Astrocyte of the cerebellum (primary cell): ENCODE measurements around the gene CD226.
"Not testable (repeated sequence)": the region's sequence is repeated elsewhere in the genome, so short reads cannot be mapped to it uniquely, and the experiment has no call there.

ENCODE experiments used
- DNase-seq: peaks from one replicate; pipeline ENCODE4 v3.0.0-alpha.2; 2011; ENCODE audit warnings: low read depth
- H3K4me3 ChIP-seq: 2 replicates; pipeline ENCODE4 v1.5.1; 2011; ENCODE audit warnings: mild to moderate bottlenecking, low read depth, low read length, moderate library complexity
- in situ Hi-C: cut with HindIII; loops from 2 replicates; pipeline ENCODE4 v1.10.0; 2017; ENCODE audit warnings: low sequenced_read_pairs
- TF ChIP-seq, protein P1 (sequence below): IDR thresholded peaks from 2 replicates; pipeline ENCODE4 v1.5.1; 2012; ENCODE audit warnings: low read length, low read depth, moderate library complexity, mild to moderate bottlenecking; ENCODE audit errors: missing control alignments

CD226 gene

DNA sequence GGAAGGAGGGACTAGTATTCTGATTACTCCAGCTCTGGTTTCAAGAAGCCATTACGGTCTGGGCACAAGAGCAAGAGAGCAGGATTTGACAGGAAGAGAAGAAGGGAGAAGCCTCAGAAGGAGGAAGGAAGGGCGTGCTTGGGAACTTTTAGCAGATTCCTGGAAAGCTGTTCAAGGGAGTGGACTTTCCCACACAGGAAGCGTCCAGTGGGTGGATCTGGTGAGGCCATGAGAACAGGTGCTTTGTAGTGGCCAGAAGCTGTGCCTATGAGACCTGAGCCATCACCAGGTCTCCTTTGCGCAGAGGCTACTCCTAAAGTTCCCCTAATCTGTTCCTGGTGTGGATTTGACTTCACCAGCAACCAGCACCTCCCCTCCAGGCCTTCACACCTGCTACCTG is 62.3 kb downstream of the CD226 start:
- TF ChIP-seq, protein P1, sequence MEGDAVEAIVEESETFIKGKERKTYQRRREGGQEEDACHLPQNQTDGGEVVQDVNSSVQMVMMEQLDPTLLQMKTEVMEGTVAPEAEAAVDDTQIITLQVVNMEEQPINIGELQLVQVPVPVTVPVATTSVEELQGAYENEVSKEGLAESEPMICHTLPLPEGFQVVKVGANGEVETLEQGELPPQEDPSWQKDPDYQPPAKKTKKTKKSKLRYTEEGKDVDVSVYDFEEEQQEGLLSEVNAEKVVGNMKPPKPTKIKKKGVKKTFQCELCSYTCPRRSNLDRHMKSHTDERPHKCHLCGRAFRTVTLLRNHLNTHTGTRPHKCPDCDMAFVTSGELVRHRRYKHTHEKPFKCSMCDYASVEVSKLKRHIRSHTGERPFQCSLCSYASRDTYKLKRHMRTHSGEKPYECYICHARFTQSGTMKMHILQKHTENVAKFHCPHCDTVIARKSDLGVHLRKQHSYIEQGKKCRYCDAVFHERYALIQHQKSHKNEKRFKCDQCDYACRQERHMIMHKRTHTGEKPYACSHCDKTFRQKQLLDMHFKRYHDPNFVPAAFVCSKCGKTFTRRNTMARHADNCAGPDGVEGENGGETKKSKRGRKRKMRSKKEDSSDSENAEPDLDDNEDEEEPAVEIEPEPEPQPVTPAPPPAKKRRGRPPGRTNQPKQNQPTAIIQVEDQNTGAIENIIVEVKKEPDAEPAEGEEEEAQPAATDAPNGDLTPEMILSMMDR, result no peak
- no peak overlapping the region for H3K4me3 ChIP-seq
- in situ Hi-C loops, result no loop called here
- no peak for DNase-seq

DNA sequence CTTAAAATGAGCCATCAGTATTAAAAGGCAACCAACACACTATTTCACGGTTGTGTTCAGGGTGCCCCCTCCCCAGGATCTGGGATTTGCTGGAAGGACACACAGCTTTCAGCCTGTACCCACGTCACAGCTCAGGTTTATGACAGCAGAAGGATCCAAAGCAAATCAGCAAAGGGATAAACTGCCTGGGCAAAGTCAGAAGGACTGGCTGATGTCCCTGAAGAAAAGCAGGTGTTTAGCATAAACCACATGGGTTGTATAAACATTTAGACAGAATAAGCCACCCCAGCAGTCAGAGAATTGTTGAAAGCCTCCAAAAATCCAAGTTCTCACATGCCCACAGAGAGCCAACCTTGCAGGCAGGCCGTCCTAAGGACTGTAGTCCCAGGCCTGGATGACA is 63.9 kb downstream of the CD226 start:
- in situ Hi-C loops, result no loop called here
- TF ChIP-seq, protein P1, result no peak
- no peak for DNase-seq
- no peak overlapping the region for H3K4me3 ChIP-seq

DNA sequence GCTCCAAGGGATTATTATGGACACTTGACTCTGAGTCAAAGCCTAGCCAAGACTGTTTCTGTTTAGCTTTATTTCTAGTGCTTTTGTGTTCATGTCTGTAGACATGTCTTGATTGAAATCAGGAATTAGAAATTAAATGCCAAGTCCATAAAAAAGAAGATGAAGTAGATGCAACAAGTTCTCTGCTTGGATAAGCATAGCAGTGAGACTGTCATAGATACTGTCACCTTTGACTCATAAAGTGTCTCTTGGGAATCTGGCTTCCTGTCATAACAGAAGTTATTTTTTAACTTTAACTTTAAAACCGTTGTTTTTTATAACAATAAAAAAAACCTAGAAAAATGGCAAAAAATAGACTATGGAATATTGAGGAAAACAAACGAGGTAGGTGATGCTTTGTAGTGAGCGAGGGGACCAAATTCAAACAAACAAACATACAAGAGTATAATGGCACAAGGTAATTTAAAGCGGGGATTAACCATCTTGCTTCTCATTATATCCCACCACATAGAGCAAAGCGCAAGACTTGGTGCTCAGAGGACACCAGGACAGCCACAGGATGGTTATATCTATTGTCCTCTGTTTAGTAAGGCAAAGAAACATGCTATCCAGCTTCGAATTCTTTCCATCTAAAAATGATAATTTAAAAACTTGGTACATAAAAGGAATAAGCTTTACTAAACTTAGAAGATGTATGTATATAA is 64.6 kb downstream of the CD226 start:
- no peak overlapping the region for H3K4me3 ChIP-seq
- DNase-seq, result no peak
- TF ChIP-seq, protein P1, result no peak
- in situ Hi-C loops, result no loop called here

DNA sequence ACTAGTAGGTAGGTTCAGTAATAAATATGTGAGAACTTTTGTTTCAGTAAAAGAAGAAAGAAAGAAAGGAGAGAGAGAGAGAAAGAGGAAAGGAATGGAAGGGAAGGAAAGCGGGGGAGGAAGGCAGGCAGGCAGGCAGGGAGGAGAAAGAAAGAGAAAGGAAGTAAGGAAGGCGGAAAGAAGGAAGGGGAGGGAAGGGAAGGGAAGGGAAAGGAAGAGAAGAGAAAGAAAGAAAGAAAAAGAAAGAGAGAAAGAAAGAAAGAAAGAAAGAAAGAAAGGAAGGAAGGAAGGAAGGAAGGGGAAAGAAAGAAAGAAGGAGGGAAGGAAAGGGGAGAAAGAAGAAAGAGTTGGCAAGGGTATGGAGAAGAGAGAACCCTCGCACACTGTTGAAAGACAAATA is 67.6 kb downstream of the CD226 start:
- H3K4me3 ChIP-seq, result no peak overlapping the region
- in situ Hi-C loops, result no loop called here
- TF ChIP-seq, protein P1, result no peak
- no peak for DNase-seq

DNA sequence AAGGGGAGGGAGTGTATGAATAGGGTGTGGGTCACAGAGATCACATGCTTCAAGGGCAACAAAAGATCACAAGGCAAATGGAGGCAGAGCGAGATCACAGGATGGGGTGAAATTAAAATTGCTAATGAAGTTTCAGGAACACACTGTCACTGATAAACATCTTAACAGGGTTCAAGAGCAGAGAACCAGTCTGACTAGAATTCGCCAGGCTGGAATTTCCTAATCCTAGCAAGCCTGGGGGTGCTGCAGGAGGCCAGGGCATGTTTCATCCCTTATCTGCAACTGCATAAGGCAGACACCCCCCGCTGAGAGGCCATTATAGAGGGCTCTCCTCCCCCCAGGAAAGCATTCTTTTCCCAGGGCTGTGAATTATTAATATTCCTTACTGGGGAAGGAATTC is 68.6 kb downstream of the CD226 start:
- H3K4me3 ChIP-seq, in situ Hi-C loops, DNase-seq: not testable (repeated sequence)

DNA sequence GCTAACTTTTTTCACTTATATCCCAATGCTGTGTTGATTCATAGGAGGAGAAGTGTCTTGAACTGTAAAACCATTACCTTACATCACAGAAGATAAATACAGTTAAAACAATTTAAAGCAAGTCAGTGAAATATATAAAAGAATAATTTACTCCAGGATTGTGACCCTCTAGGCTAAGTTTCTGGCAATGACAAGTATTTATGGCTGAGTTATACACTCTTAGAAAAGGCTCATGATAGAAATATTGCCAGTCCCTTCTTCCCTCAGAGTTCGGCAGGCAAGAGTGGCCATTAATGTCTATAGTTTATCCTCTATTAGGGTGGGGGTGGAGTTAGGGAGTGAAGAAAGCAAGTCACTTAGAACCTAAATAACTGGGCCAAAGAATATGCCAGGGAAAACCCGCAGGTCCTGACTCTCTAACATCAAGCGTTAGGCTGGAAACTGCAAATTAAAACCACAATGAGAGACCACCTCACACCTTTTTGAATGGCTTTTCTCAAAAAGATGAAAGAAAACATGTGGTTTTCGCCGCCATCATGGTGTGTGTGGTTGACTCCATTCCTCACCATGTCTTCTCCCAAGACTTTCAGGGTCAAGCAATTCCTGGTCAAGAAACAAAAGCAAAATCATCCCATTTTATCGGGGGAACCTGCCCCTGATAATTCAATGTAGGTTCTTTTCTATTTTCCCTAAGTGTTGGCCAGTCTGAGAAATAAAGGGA is 69.3 kb downstream of the CD226 start:
- no peak overlapping the region for H3K4me3 ChIP-seq
- in situ Hi-C loops, result no loop called here
- DNase-seq, result no peak
- TF ChIP-seq, protein P1, result no peak

DNA sequence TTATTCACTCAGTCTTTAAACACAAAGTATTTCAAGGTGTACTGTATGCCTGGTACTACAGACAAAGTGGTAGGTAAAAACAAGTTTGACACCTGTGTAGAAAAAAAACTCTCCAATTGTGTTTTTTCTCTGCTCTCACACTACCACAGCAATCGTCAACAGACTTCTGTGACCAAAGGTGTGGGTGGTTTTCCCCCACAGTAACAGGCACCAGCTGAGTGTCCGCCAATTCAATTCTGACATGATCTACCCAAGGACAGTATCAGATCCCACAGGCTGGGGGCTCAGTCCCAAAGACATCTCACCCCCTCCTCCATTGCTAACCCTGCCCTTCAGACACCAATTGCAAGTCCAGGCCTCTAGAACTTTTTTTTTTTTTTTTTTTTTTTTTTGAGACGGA is 71.2 kb downstream of the CD226 start:
- no peak for DNase-seq
- in situ Hi-C loops, result no loop called here
- H3K4me3 ChIP-seq, result no peak overlapping the region
- TF ChIP-seq, protein P1, result no peak
